Bronchial epithelial cell (primary cell): ENCODE results near the gene NCBP1. TPM values are rescaled to one million over a fixed set of nuclear protein-coding genes. Genes with fewer than 3 reads are reported as not detected.

Experiments
- DNase-seq: peaks from one replicate; pipeline ENCODE4 v3.0.0-alpha.2; 2010; ENCODE audit warnings: low read depth
- FAIRE-seq: peaks from 2 replicates; lab custom pipeline; 2011; peaks lifted over from hg19 to GRCh38; lab: Jason Lieb, UNC
- H3K27me3 ChIP-seq: 2 replicates; pipeline ENCODE4 v1.5.1; 2011; ENCODE audit warnings: low read length; ENCODE audit not compliant: control insufficient read depth, insufficient read depth
- H3K36me3 ChIP-seq: 2 replicates; pipeline ENCODE4 v1.5.1; 2011; ENCODE audit warnings: low read length; ENCODE audit not compliant: control insufficient read depth, insufficient read depth
- H3K4me3 ChIP-seq: 2 replicates; pipeline ENCODE4 v1.5.1; 2011; ENCODE audit warnings: mild to moderate bottlenecking, low read depth, low read length, control low read depth
- CTCF ChIP-seq: IDR thresholded peaks from 2 replicates; pipeline ENCODE4 v1.5.1; 2011; ENCODE audit warnings: mild to moderate bottlenecking, moderate library complexity, low read length, control low read depth, inconsistent platforms; ENCODE audit not compliant: insufficient read depth, severe bottlenecking
- total RNA-seq: library from RNA; depleted of rRNA; stranded (reverse); fragments of >200 nt; gene quantifications from 2 replicates; pipeline ENCODE4 v1.2.1, GENCODE V29; 2014

Gene NCBP1
- total RNA-seq, 1 donor from 2014 or later: 25.0 TPM

- TF ChIP-seq CTCF: no peak
- DNase-seq (no peak), FAIRE-seq (no peak)
- Histone ChIP-seq H3K27me3 (no peaks in the 10 kb centered on the region), H3K36me3 (peaks cover 4% of the 10 kb centered on the region), H3K4me3 (no peak overlapping the region)
Observed at GRCh38 chr9:97640325-97640724, 6.7 kb downstream of the NCBP1 start.

- Histone ChIP-seq H3K36me3 (peaks cover 6% of the 10 kb centered on the region), H3K27me3 (no peaks in the 10 kb centered on the region), H3K4me3 (no peak overlapping the region)
- no peak for TF ChIP-seq CTCF
- FAIRE-seq (no peak), DNase-seq (no peak)
Observed at GRCh38 chr9:97645720-97646119, 12.1 kb downstream of the NCBP1 start.

DNA sequence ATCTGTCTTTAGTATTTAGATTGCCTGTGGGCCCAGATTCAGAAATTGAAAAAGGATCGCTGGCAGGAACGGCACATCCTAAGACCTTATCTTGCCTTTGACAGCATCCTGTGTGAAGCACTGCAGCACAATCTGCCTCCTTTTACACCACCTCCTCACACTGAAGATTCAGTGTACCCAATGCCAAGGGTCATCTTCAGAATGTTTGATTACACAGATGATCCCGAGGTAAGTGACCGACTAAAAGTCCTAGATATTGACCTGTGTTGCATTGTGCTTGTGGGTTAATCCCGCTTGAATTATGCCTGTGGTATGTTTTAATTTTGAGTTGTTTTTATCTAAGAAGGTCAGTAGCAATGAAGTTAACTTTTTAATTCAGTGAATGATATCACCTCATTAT is 14.4 kb downstream of the NCBP1 start:
- peaks cover 3% of the 10 kb centered on the region for H3K36me3 ChIP-seq
- TF ChIP-seq CTCF: no peak
- no peak for FAIRE-seq

DNA sequence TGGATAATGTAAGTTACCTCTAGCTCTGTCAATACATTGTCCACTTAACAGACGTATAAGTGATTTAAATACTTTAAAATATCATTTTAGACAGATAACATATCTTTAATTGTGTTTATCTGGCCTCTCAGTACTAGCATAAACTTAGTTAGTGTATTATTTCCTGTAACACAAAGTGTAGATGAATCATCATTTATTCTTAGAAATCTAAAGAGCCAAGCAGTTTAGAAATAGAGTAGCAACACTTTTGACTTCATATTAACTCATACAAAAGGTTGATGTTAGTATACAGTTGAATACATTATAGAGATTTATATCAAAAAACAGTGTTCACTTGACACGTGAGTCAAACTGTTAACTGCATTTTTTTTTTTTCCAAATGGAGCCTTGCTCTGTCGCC is 18.0 kb downstream of the NCBP1 start:
- FAIRE-seq (no peak), DNase-seq (no peak)
- Histone ChIP-seq H3K27me3 (no peaks in the 10 kb centered on the region), H3K4me3 (no peak overlapping the region), H3K36me3 (peaks cover 6% of the 10 kb centered on the region)
- no peak for TF ChIP-seq CTCF

More for the DNA sequence above, 14.4 kb downstream of the NCBP1 start:
- no peak overlapping the region for H3K4me3 ChIP-seq
- DNase-seq: no peak
- H3K27me3 ChIP-seq: no peaks in the 10 kb centered on the region

DNA sequence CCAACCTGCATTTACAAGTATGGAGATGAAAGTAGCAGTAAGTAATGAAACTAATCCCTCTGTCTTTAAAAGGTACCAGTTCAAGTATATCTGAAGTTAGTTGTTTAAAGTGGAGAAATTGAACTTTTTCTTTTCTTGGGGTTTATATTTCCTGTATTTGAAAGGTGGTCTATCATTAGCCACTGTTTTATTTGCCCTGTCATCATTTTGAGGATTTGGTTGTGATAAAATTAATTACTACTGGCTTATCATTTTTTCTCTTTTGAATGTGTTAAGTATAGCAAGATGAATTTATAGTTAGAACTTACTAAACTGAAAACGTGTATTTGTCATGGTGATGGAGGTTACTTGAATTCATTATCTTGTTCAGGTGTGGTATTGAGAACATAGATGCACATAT is 25.1 kb downstream of the NCBP1 start:
- FAIRE-seq (no peak), DNase-seq (no peak)
- no peak overlapping the region for H3K4me3 ChIP-seq
- TF ChIP-seq CTCF: no peak
- peaks cover 16% of the 10 kb centered on the region for H3K36me3 ChIP-seq
- no peaks in the 10 kb centered on the region for H3K27me3 ChIP-seq

GRCh38 chr9:97659771-97660170 is 26.1 kb downstream of the NCBP1 start:
- FAIRE-seq (no peak), DNase-seq (no peak)
- Histone ChIP-seq H3K36me3 (peaks cover 21% of the 10 kb centered on the region), H3K4me3 (no peak overlapping the region), H3K27me3 (no peaks in the 10 kb centered on the region)
- TF ChIP-seq CTCF: no peak
